K562 (cell line): ENCODE data around the gene YTHDC1. TPM values are rescaled to one million over a fixed set of nuclear protein-coding genes. Genes with fewer than 3 reads are reported as not detected.

Experiments
- ATAC-seq: fragments of 200-7000 bp; cut with Tn5 transposase; 3 replicates; pipeline ENCODE4 v1.9.1; 2020; ENCODE audit warnings: moderate library complexity
- BruUV-seq: library from RNA; stranded (reverse); fragments of 400-500 nt; replicated peaks from 2 replicates; lab custom pipeline; 2021; lab: Mats Ljungman, UMichigan
- CTCF ChIA-PET: fragments of 300-600 bp; formaldehyde crosslinking; extraction: SDS; loops from one replicate; lab custom pipeline; 2021; ENCODE audit warnings: low intra/inter-chr PET ratio; lab: Yijun Ruan, JAX
- POLR2A ChIA-PET: fragments of 300-600, 350-650 bp; sonication (Branson Sonifier 250); formaldehyde crosslinking; extraction: SDS; loops from one replicate; lab custom pipeline; 2021; ENCODE audit warnings: antibody characterized with exemption, inconsistent platforms; lab: Yijun Ruan, JAX
- DNase-seq, 4 experiments: peaks; one replicate each; pipeline versions ENCODE4 v3.0.0 to v3.0.0-alpha.2; 2011 to 2018; ENCODE audit warnings: low spot score in 3 of 4, mixed read lengths in 3 of 4; ENCODE audit errors: extremely low read depth in 1 of 4
- FAIRE-seq: peaks from 2 replicates; lab custom pipeline; 2011; peaks lifted over from hg19 to GRCh38; lab: Jason Lieb, UNC
- H2AFZ ChIP-seq: 2 replicates; pipeline ENCODE4 v1.6.0; 2011; ENCODE audit warnings: low read depth, low read length, control low read depth, inconsistent platforms
- H3K27ac ChIP-seq: fragments of 200-600 bp; 3 replicates; pipeline ENCODE4 v1.8.0; 2011; ENCODE audit warnings: low read depth, mild to moderate bottlenecking, control low read depth, inconsistent platforms, low read length, moderate library complexity, mixed read lengths; ENCODE audit errors: extremely low read depth
- H3K27me3 ChIP-seq, 2 experiments: fragments of 300-600 bp in 1 of 2; 2 replicates in 1 of 2; 3 replicates in 1 of 2; pipeline versions ENCODE4 v1.6.0 to v1.8.0; 2011; ENCODE audit warnings: inconsistent platforms in 2 of 2, low read length in 2 of 2, mild to moderate bottlenecking in 1 of 2, mixed read lengths in 1 of 2, moderate library complexity in 1 of 2; ENCODE audit not compliant: control insufficient read depth in 2 of 2, insufficient read depth in 2 of 2
- H3K36me3 ChIP-seq: fragments of 300-600 bp; 3 replicates; pipeline ENCODE4 v1.8.0; 2011; ENCODE audit warnings: mild to moderate bottlenecking, low read length, inconsistent platforms; ENCODE audit not compliant: control insufficient read depth, insufficient read depth
- H3K4me1 ChIP-seq, 2 experiments: fragments of 200-600 bp in 1 of 2; replicated peaks in 1 of 2; 2 replicates in 1 of 2; 3 replicates in 1 of 2; pipeline versions ENCODE4 v1.5.1 to v1.8.0; 2011; ENCODE audit warnings: inconsistent platforms in 2 of 2, low read length in 2 of 2, mild to moderate bottlenecking in 1 of 2, mixed read lengths in 1 of 2, moderate library complexity in 1 of 2; ENCODE audit not compliant: control insufficient read depth in 2 of 2, insufficient read depth in 2 of 2
- H3K4me2 ChIP-seq: 2 replicates; pipeline ENCODE4 v1.6.1; 2011; ENCODE audit warnings: low read length, control low read depth, inconsistent platforms, mixed read lengths; ENCODE audit not compliant: insufficient read depth
- H3K4me3 ChIP-seq: fragments of 200-600 bp; sonication (generic), shearing (Covaris generic); 2 replicates; pipeline ENCODE4 v1.5.1; 2016; ENCODE audit warnings: control low read depth, inconsistent platforms
- H3K79me2 ChIP-seq: fragments of 200-600 bp; 3 replicates; pipeline ENCODE4 v1.8.0; 2011; ENCODE audit warnings: low read length, inconsistent platforms; ENCODE audit not compliant: control insufficient read depth, insufficient read depth
- H3K9ac ChIP-seq, 2 experiments: 2 replicates each; pipeline versions ENCODE4 v1.6.0 to v1.6.1; 2011; ENCODE audit warnings: low read depth in 2 of 2, low read length in 2 of 2, control low read depth in 1 of 2, inconsistent platforms in 1 of 2, mild to moderate bottlenecking in 1 of 2, mixed read lengths in 1 of 2; ENCODE audit not compliant: insufficient read depth in 1 of 2
- H3K9me1 ChIP-seq: one replicate; pipeline ENCODE4 v1.6.0; 2011; ENCODE audit warnings: inconsistent platforms, mild to moderate bottlenecking, low read length, moderate library complexity; ENCODE audit not compliant: control insufficient read depth, insufficient read depth
- H3K9me3 ChIP-seq: replicated peaks from 2 replicates; pipeline ENCODE4 v1.5.1; 2011; ENCODE audit warnings: low read depth, low read length, inconsistent platforms; ENCODE audit not compliant: control insufficient read depth, insufficient read depth
- H4K20me1 ChIP-seq: replicated peaks from 2 replicates; pipeline ENCODE4 v1.6.1; 2011; ENCODE audit warnings: low read length, inconsistent platforms, mixed read lengths; ENCODE audit not compliant: control insufficient read depth, insufficient read depth
- CC2D1A ChIP-seq: fragments of 450-650 bp; IDR thresholded peaks from 2 replicates; pipeline ENCODE4 v1.6.1; 2017; ENCODE audit warnings: mild to moderate bottlenecking
- HNRNPLL ChIP-seq: fragments of 200-400 bp; formaldehyde crosslinking; IDR thresholded peaks from 2 replicates; pipeline ENCODE4 v1.6.1; 2017; ENCODE audit warnings: low read length, low read depth, mild to moderate bottlenecking; ENCODE audit not compliant: poor library complexity, severe bottlenecking
- KLF6 ChIP-seq: fragments of 250-450 bp; sonication (Bioruptor Pico); IDR thresholded peaks from 2 replicates; pipeline ENCODE4 v1.4.0; 2020; ENCODE audit warnings: mild to moderate bottlenecking, moderate library complexity, borderline replicate concordance
- RBM17 ChIP-seq: fragments of 200-400 bp; formaldehyde crosslinking; IDR thresholded peaks from 2 replicates; pipeline ENCODE4 v1.6.1; 2017; ENCODE audit warnings: low read depth, mild to moderate bottlenecking, low read length, borderline replicate concordance
- RBM25 ChIP-seq: fragments of 200-400 bp; formaldehyde crosslinking; IDR thresholded peaks from 2 replicates; pipeline ENCODE4 v1.6.1; 2018; ENCODE audit warnings: low read length, low read depth, moderate library complexity; ENCODE audit not compliant: severe bottlenecking
- STAT5A ChIP-seq: IDR thresholded peaks from 2 replicates; pipeline ENCODE4 v1.6.1; 2012; ENCODE audit warnings: low read length, inconsistent platforms, borderline replicate concordance
- TCF7L2 ChIP-seq: fragments of 150-350 bp; IDR thresholded peaks from 2 replicates; pipeline ENCODE4 v1.6.1; 2016; ENCODE audit warnings: low read depth, mild to moderate bottlenecking, low read length, moderate library complexity
- TEAD4 ChIP-seq, 2 experiments: sonication (generic) in 1 of 2; formaldehyde crosslinking in 1 of 2; IDR thresholded peaks; 2 replicates each; pipeline versions ENCODE4 v1.6.1 to v1.8.0; 2012 to 2022; ENCODE audit warnings: borderline replicate concordance in 1 of 2, inconsistent platforms in 1 of 2, low read length in 1 of 2, mild to moderate bottlenecking in 1 of 2, missing genetic modification reagents in 1 of 2
- ZEB2 ChIP-seq: fragments of 450-650 bp; IDR thresholded peaks from 2 replicates; pipeline ENCODE4 v1.6.1; 2016
- ZNF146 ChIP-seq: IDR thresholded peaks from one replicate; pipeline ENCODE4 v1.6.1; 2018; ENCODE audit warnings: missing compliant biosample characterization; ENCODE audit not compliant: unreplicated experiment
- ZNF644 ChIP-seq: fragments of 200-800 bp; sonication (Bioruptor generic); IDR thresholded peaks from 2 replicates; pipeline ENCODE4 v1.6.1; 2016; ENCODE audit warnings: low read depth, missing genetic modification characterization, missing compliant biosample characterization
- WGBS: fragments of 100-300 bp; shearing (Covaris generic); methylation state at CpG from one replicate; pipeline ENCODE4 v1.1.6; 2016; ENCODE audit warnings: low coverage, mixed read lengths; ENCODE audit not compliant: insufficient coverage; ENCODE audit errors: missing lambda C conversion rate; 5-methylcytosine and 5-hydroxymethylcytosine counted together
- in situ Hi-C: fragments of 300-500 bp; cut with MboI; formaldehyde crosslinking; loops from 4 replicates; pipeline ENCODE4 v1.15.0; 2018; ENCODE audit warnings: inconsistent platforms, mixed read lengths
- intact Hi-C: fragments of 100-400 bp; cut with micrococcal nuclease; formaldehyde crosslinking; loops from 2 replicates; pipeline ENCODE4 v1.14.2; 2022
- polyA plus RNA-seq, 8 experiments: library from polyadenylated mRNA; depleted of rRNA in 4 of 8; stranded (reverse) in 5 of 8; unstranded in 3 of 8; fragments of >200 nt; fragmentation: Nextera tagmentation in 2 of 8; fragmentation: Illumina TruSeq in 1 of 8; extraction: Ambion mirVana in 2 of 8; extraction: Trizol in 1 of 8; gene quantifications; 2 replicates each; pipeline versions ENCODE4 v1.2.1 to v1.2.3, GENCODE V29; 2011 to 2014; ENCODE audit warnings: inconsistent platforms in 1 of 8, missing spikeins in 1 of 8
- total RNA-seq, 7 experiments: library from RNA; depleted of rRNA in 6 of 7; stranded (reverse); fragments of >200 nt in 6 of 7; fragmentation: Illumina TruSeq in 2 of 7; extraction: Trizol in 2 of 7; gene quantifications; 2 replicates each; pipeline versions ENCODE4 v1.2.1 to v1.2.3, GENCODE V29; 2011 to 2021; ENCODE audit warnings: low replicate concordance in 1 of 7
- TF ChIP-seq, protein P1 (sequence below): sonication (generic); formaldehyde crosslinking; IDR thresholded peaks from 2 replicates; pipeline ENCODE4 v1.5.0; 2020; ENCODE audit warnings: missing genetic modification reagents

YTHDC1 gene
- total and polyA plus RNA-seq, 9 of the 15 experiments (the other 6 are each of a cell fraction or from before 2014, with no cell fraction given), result 9.8 to 65.4 (median 51.7) TPM

DNA sequence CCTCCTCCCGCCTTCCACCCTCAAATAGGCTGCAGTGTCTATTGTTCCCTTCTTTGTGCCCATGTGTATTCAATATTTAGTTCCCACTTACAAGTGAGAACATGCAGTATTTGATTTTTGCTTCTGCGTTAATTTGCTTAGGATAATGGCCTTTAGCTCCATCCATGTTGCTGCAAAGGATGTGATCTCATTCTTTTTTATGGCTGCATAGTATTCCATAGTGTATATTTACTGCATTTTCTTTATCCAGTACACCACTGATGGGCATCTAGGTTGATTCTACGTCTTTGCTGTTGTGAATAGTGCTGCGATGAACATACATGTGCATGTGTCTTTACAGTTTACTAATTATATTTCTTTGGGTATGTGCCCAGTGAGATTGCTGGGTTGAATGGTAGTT lies 52.8 kb downstream of the YTHDC1 start:
- FAIRE-seq, result no peak
- no TSS peak for BruUV-seq

More for the DNA sequence above, 52.8 kb downstream of the YTHDC1 start:
- ChIA-PET CTCF (no interaction called here), POLR2A (no interaction called here)
- no peaks in the 10 kb centered on the region for H4K20me1 ChIP-seq
- in situ Hi-C loops (no loop called here), intact Hi-C loops (no loop called here)
- H3K9ac ChIP-seq, result no peak overlapping the region
- no peak overlapping the region for H2AFZ ChIP-seq
- no peaks in the 10 kb centered on the region for H3K4me1 ChIP-seq
- TF ChIP-seq TCF7L2 (no peak), HNRNPLL (no peak), RBM25 (peak; percentile 35), ZEB2 (no peak), TEAD4 (IDR thresholded peaks at IDR 0.05; ENCODE audit: low read length) (no peak), TEAD4 (CRISPR knock-in tag; IDR thresholded peaks at IDR 0.05; ENCODE audit: borderline replicate concordance) (no peak), STAT5A (no peak), ZNF644 (tag) (no peak), ZNF146 (CRISPR knock-in tag) (peak; percentile 90), KLF6 (no peak), RBM17 (no peak), CC2D1A (no peak)
- TF ChIP-seq, protein P1, sequence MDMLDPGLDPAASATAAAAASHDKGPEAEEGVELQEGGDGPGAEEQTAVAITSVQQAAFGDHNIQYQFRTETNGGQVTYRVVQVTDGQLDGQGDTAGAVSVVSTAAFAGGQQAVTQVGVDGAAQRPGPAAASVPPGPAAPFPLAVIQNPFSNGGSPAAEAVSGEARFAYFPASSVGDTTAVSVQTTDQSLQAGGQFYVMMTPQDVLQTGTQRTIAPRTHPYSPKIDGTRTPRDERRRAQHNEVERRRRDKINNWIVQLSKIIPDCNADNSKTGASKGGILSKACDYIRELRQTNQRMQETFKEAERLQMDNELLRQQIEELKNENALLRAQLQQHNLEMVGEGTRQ (CRISPR knock-in tag), result no peak
- WGBS, result 13% methylated on average over 4 of the region's 4 CpGs
- no peaks in the 10 kb centered on the region for H3K36me3 ChIP-seq
- H3K4me2 ChIP-seq, result no peak overlapping the region
- H3K79me2 ChIP-seq, result no peaks in the 10 kb centered on the region
- H3K27me3 ChIP-seq, result no peaks in the 10 kb centered on the region
- H3K27ac ChIP-seq, result no peak overlapping the region
- H3K9me3 ChIP-seq, result no peaks in the 10 kb centered on the region; the same call in 1 of the 2 replicates
- DNase-seq (no peak), ATAC-seq (no peak)
- no peaks in the 10 kb centered on the region for H3K9me1 ChIP-seq
- H3K4me3 ChIP-seq, result no peak overlapping the region
